PC-3 (cell line): ENCODE data around the gene ANK3.

ENCODE experiments used
- EZH2 ChIP-seq: fragments of 300-600 bp; sonication (generic); IDR thresholded peaks from one replicate; pipeline ENCODE4 v1.6.1; 2017; ENCODE audit warnings: antibody characterized with exemption, mild to moderate bottlenecking, low read length; ENCODE audit not compliant: unreplicated experiment
- EZH2phosphoT487 ChIP-seq: fragments of 300-600 bp; sonication (generic); IDR thresholded peaks from 2 replicates; pipeline ENCODE4 v1.6.1; 2018; ENCODE audit warnings: mild to moderate bottlenecking, antibody characterized with exemption, low read length, borderline replicate concordance
- TF ChIP-seq, protein P1 (sequence below): fragments of 300-600 bp; sonication (generic); conservative IDR thresholded peaks from 2 replicates; pipeline ENCODE4 v1.5.1; 2017; ENCODE audit warnings: antibody characterized with exemption, low read depth, mild to moderate bottlenecking, low read length

GRCh38 chr10:60086421-60086820, 303.3 kb downstream of the ANK3 start:
- TF ChIP-seq, protein P1, sequence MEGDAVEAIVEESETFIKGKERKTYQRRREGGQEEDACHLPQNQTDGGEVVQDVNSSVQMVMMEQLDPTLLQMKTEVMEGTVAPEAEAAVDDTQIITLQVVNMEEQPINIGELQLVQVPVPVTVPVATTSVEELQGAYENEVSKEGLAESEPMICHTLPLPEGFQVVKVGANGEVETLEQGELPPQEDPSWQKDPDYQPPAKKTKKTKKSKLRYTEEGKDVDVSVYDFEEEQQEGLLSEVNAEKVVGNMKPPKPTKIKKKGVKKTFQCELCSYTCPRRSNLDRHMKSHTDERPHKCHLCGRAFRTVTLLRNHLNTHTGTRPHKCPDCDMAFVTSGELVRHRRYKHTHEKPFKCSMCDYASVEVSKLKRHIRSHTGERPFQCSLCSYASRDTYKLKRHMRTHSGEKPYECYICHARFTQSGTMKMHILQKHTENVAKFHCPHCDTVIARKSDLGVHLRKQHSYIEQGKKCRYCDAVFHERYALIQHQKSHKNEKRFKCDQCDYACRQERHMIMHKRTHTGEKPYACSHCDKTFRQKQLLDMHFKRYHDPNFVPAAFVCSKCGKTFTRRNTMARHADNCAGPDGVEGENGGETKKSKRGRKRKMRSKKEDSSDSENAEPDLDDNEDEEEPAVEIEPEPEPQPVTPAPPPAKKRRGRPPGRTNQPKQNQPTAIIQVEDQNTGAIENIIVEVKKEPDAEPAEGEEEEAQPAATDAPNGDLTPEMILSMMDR: no peak
- TF ChIP-seq EZH2 (no peak), EZH2phosphoT487 (no peak)
